Neural cell (in vitro differentiated cells): Measurements from ENCODE around the gene PIK3R1. TPM values are rescaled to one million over a fixed set of nuclear protein-coding genes. Genes with fewer than 3 reads are reported as not detected.

Experiments used
- H2AFZ ChIP-seq: fragments of 200-600, 300-800 bp; sonication (generic), shearing (Covaris generic); 2 replicates; pipeline ENCODE4 v1.6.0; 2014; ENCODE audit warnings: low read depth, mild to moderate bottlenecking, antibody characterized with exemption, low read length, moderate library complexity
- H3F3A ChIP-seq: fragments of 200-600 bp; shearing (Covaris generic); 2 replicates; pipeline ENCODE4 v1.6.1; 2016; ENCODE audit warnings: mild to moderate bottlenecking, moderate library complexity, mixed read lengths, antibody characterized with exemption, low read length; ENCODE audit not compliant: insufficient read depth, poor library complexity, severe bottlenecking
- H3K27ac ChIP-seq: fragments of 200-600, 300-800 bp; sonication (generic), shearing (Covaris generic); 2 replicates; pipeline ENCODE4 v1.5.1; 2014; ENCODE audit warnings: mild to moderate bottlenecking, low read length, moderate library complexity
- H3K27me3 ChIP-seq: fragments of 300-800, 200-600 bp; sonication (generic), shearing (Covaris generic); 2 replicates; pipeline ENCODE4 v1.6.0; 2014; ENCODE audit warnings: mild to moderate bottlenecking, low read depth, low read length, moderate library complexity; ENCODE audit not compliant: insufficient read depth
- H3K36me3 ChIP-seq: fragments of 300-800, 200-600 bp; sonication (generic), shearing (Covaris generic); 2 replicates; pipeline ENCODE4 v1.5.1; 2014; ENCODE audit warnings: mild to moderate bottlenecking, antibody characterized with exemption, low read length, moderate library complexity; ENCODE audit not compliant: insufficient read depth
- H3K4me2 ChIP-seq: fragments of 300-800, 200-600 bp; sonication (generic), shearing (Covaris generic); 2 replicates; pipeline ENCODE4 v1.6.0; 2014; ENCODE audit warnings: mild to moderate bottlenecking, low read length
- H3K4me3 ChIP-seq: fragments of 300-800, 200-600 bp; sonication (generic), shearing (Covaris generic); 2 replicates; pipeline ENCODE4 v1.5.1; 2014; ENCODE audit warnings: mild to moderate bottlenecking, low read length, moderate library complexity
- H3K79me2 ChIP-seq: fragments of 200-600 bp; shearing (Covaris generic); replicated peaks from 2 replicates; pipeline ENCODE4 v1.6.0; 2014; ENCODE audit warnings: mild to moderate bottlenecking, low read length, moderate library complexity; ENCODE audit not compliant: insufficient read depth
- H3K9ac ChIP-seq: fragments of 300-800, 200-600 bp; sonication (generic), shearing (Covaris generic); 2 replicates; pipeline ENCODE4 v1.6.1; 2016; ENCODE audit warnings: mild to moderate bottlenecking, low read length, mixed read lengths
- H3K9me2 ChIP-seq: fragments of 200-600 bp; shearing (Covaris generic); 2 replicates; pipeline ENCODE4 v1.6.1; 2016; ENCODE audit warnings: mild to moderate bottlenecking, low read length, mixed read lengths; ENCODE audit not compliant: insufficient read depth
- H3K9me3 ChIP-seq: fragments of 200-600, 300-800 bp; sonication (generic), shearing (Covaris generic); 2 replicates; pipeline ENCODE4 v1.6.1; 2016; ENCODE audit warnings: mild to moderate bottlenecking, mixed run types, low read length, moderate library complexity, mixed read lengths
- H4K20me1 ChIP-seq: fragments of 200-600 bp; shearing (Covaris generic); 2 replicates; pipeline ENCODE4 v1.6.1; 2016; ENCODE audit warnings: mild to moderate bottlenecking, mixed run types; ENCODE audit not compliant: insufficient read depth
- CTCF ChIP-seq: fragments of 450-650 bp; IDR thresholded peaks from 2 replicates; pipeline ENCODE4 v1.5.1; 2014; ENCODE audit warnings: antibody characterized with exemption, mild to moderate bottlenecking, moderate library complexity; ENCODE audit not compliant: poor library complexity, severe bottlenecking
- EP300 ChIP-seq: fragments of 450-650 bp; conservative IDR thresholded peaks from 2 replicates; pipeline ENCODE4 v1.6.1; 2014; ENCODE audit warnings: antibody characterized with exemption, mild to moderate bottlenecking, moderate library complexity; ENCODE audit not compliant: poor library complexity, severe bottlenecking
- EZH2 ChIP-seq: fragments of 200-600, 300-800 bp; shearing (Covaris generic), sonication (generic); IDR thresholded peaks from 2 replicates; pipeline ENCODE4 v1.6.1; 2014; ENCODE audit warnings: antibody characterized with exemption, low read length, borderline replicate concordance, mild to moderate bottlenecking; ENCODE audit not compliant: insufficient read depth, poor library complexity, severe bottlenecking
- MXI1 ChIP-seq: fragments of 450-650 bp; conservative IDR thresholded peaks from 2 replicates; pipeline ENCODE4 v1.6.1; 2014; ENCODE audit warnings: antibody characterized with exemption, mild to moderate bottlenecking; ENCODE audit not compliant: poor library complexity, severe bottlenecking
- POLR2AphosphoS5 ChIP-seq: IDR thresholded peaks from 2 replicates; pipeline ENCODE4 v1.6.1; 2012
- RAD21 ChIP-seq: fragments of 450-650 bp; conservative IDR thresholded peaks from 2 replicates; pipeline ENCODE4 v1.6.1; 2014; ENCODE audit warnings: antibody characterized with exemption, mild to moderate bottlenecking, moderate library complexity
- REST ChIP-seq: IDR thresholded peaks from 2 replicates; pipeline ENCODE4 v1.6.1; 2012; ENCODE audit warnings: borderline replicate concordance
- SMC3 ChIP-seq: fragments of 450-650 bp; conservative IDR thresholded peaks from 2 replicates; pipeline ENCODE4 v1.6.1; 2014; ENCODE audit warnings: antibody characterized with exemption, mild to moderate bottlenecking, moderate library complexity; ENCODE audit not compliant: poor library complexity
- TAF1 ChIP-seq: IDR thresholded peaks from 2 replicates; pipeline ENCODE4 v1.6.1; 2012; ENCODE audit warnings: low read depth
- polyA plus RNA-seq: library from polyadenylated mRNA; depleted of rRNA; stranded (reverse); fragments of >200 nt; gene quantifications from 2 replicates; pipeline ENCODE4 v1.2.3, GENCODE V29; 2014

Gene PIK3R1
- polyA plus RNA-seq, 1 donor from 2014 or later: 41.9 TPM

- Histone ChIP-seq H3F3A (no peaks in the 10 kb centered on the region), H3K36me3 (no peaks in the 10 kb centered on the region), H3K9me3 (no peaks in the 10 kb centered on the region), H3K9ac (no peak overlapping the region), H3K79me2 (no peaks in the 10 kb centered on the region), H2AFZ (no peak overlapping the region), H3K9me2 (no peaks in the 10 kb centered on the region), H3K27me3 (no peaks in the 10 kb centered on the region), H3K4me2 (no peak overlapping the region), H3K27ac (no peak overlapping the region), H4K20me1 (no peaks in the 10 kb centered on the region), H3K4me3 (no peak overlapping the region)
- TF ChIP-seq CTCF (no peak), MXI1 (no peak), EZH2 (no peak), SMC3 (no peak), EP300 (no peak), POLR2AphosphoS5 (no peak), TAF1 (no peak)
These were observed 121.7 kb downstream of the PIK3R1 start for GRCh38 chr5:68337235-68337634.

GRCh38 chr5:68339921-68340321 is 124.4 kb downstream of the PIK3R1 start:
- H3K79me2 ChIP-seq: no peaks in the 10 kb centered on the region
- no peak overlapping the region for H2AFZ ChIP-seq
- TF ChIP-seq EP300 (no peak), SMC3 (no peak), REST (no peak), POLR2AphosphoS5 (no peak), TAF1 (no peak), CTCF (no peak), EZH2 (no peak), RAD21 (no peak), MXI1 (no peak)
- no peak overlapping the region for H3K9ac ChIP-seq
- no peaks in the 10 kb centered on the region for H3K9me3 ChIP-seq
- H3K27me3 ChIP-seq: no peaks in the 10 kb centered on the region
- H3K4me2 ChIP-seq: no peak overlapping the region
- no peaks in the 10 kb centered on the region for H3K36me3 ChIP-seq
- H3F3A ChIP-seq: no peaks in the 10 kb centered on the region
- H3K4me3 ChIP-seq: no peak overlapping the region
- H3K9me2 ChIP-seq: no peaks in the 10 kb centered on the region
- H4K20me1 ChIP-seq: no peaks in the 10 kb centered on the region
- no peak overlapping the region for H3K27ac ChIP-seq
